K562 (cell line): ENCODE results near the gene TMTC2. TPM values are rescaled to one million over a fixed set of nuclear protein-coding genes. Genes with fewer than 3 reads are reported as not detected.

Experiments used
- ATAC-seq: fragments of 200-7000 bp; cut with Tn5 transposase; 3 replicates; pipeline ENCODE4 v1.9.1; 2020; ENCODE audit warnings: moderate library complexity
- BruUV-seq: library from RNA; stranded (reverse); fragments of 400-500 nt; replicated peaks from 2 replicates; lab custom pipeline; 2021; lab: Mats Ljungman, UMichigan
- CTCF ChIA-PET: fragments of 300-600 bp; formaldehyde crosslinking; extraction: SDS; loops from one replicate; lab custom pipeline; 2021; ENCODE audit warnings: low intra/inter-chr PET ratio; lab: Yijun Ruan, JAX
- POLR2A ChIA-PET: fragments of 300-600, 350-650 bp; sonication (Branson Sonifier 250); formaldehyde crosslinking; extraction: SDS; loops from one replicate; lab custom pipeline; 2021; ENCODE audit warnings: antibody characterized with exemption, inconsistent platforms; lab: Yijun Ruan, JAX
- DNase-seq, 4 experiments: peaks; one replicate each; pipeline versions ENCODE4 v3.0.0 to v3.0.0-alpha.2; 2011 to 2018; ENCODE audit warnings: low spot score in 3 of 4, mixed read lengths in 3 of 4; ENCODE audit errors: extremely low read depth in 1 of 4
- FAIRE-seq: peaks from 2 replicates; lab custom pipeline; 2011; peaks lifted over from hg19 to GRCh38; lab: Jason Lieb, UNC
- H2AFZ ChIP-seq: 2 replicates; pipeline ENCODE4 v1.6.0; 2011; ENCODE audit warnings: low read depth, low read length, control low read depth, inconsistent platforms
- H3K27ac ChIP-seq: fragments of 200-600 bp; 3 replicates; pipeline ENCODE4 v1.8.0; 2011; ENCODE audit warnings: low read depth, mild to moderate bottlenecking, control low read depth, inconsistent platforms, low read length, moderate library complexity, mixed read lengths; ENCODE audit errors: extremely low read depth
- H3K27me3 ChIP-seq, 2 experiments: fragments of 300-600 bp in 1 of 2; 2 replicates in 1 of 2; 3 replicates in 1 of 2; pipeline versions ENCODE4 v1.6.0 to v1.8.0; 2011; ENCODE audit warnings: inconsistent platforms in 2 of 2, low read length in 2 of 2, mild to moderate bottlenecking in 1 of 2, mixed read lengths in 1 of 2, moderate library complexity in 1 of 2; ENCODE audit not compliant: control insufficient read depth in 2 of 2, insufficient read depth in 2 of 2
- H3K36me3 ChIP-seq: fragments of 300-600 bp; 3 replicates; pipeline ENCODE4 v1.8.0; 2011; ENCODE audit warnings: mild to moderate bottlenecking, low read length, inconsistent platforms; ENCODE audit not compliant: control insufficient read depth, insufficient read depth
- H3K4me1 ChIP-seq, 2 experiments: fragments of 200-600 bp in 1 of 2; replicated peaks in 1 of 2; 2 replicates in 1 of 2; 3 replicates in 1 of 2; pipeline versions ENCODE4 v1.5.1 to v1.8.0; 2011; ENCODE audit warnings: inconsistent platforms in 2 of 2, low read length in 2 of 2, mild to moderate bottlenecking in 1 of 2, mixed read lengths in 1 of 2, moderate library complexity in 1 of 2; ENCODE audit not compliant: control insufficient read depth in 2 of 2, insufficient read depth in 2 of 2
- H3K4me2 ChIP-seq: 2 replicates; pipeline ENCODE4 v1.6.1; 2011; ENCODE audit warnings: low read length, control low read depth, inconsistent platforms, mixed read lengths; ENCODE audit not compliant: insufficient read depth
- H3K4me3 ChIP-seq: fragments of 200-600 bp; sonication (generic), shearing (Covaris generic); 2 replicates; pipeline ENCODE4 v1.5.1; 2016; ENCODE audit warnings: control low read depth, inconsistent platforms
- H3K79me2 ChIP-seq: fragments of 200-600 bp; 3 replicates; pipeline ENCODE4 v1.8.0; 2011; ENCODE audit warnings: low read length, inconsistent platforms; ENCODE audit not compliant: control insufficient read depth, insufficient read depth
- H3K9ac ChIP-seq, 2 experiments: 2 replicates each; pipeline versions ENCODE4 v1.6.0 to v1.6.1; 2011; ENCODE audit warnings: low read depth in 2 of 2, low read length in 2 of 2, control low read depth in 1 of 2, inconsistent platforms in 1 of 2, mild to moderate bottlenecking in 1 of 2, mixed read lengths in 1 of 2; ENCODE audit not compliant: insufficient read depth in 1 of 2
- H3K9me1 ChIP-seq: one replicate; pipeline ENCODE4 v1.6.0; 2011; ENCODE audit warnings: inconsistent platforms, mild to moderate bottlenecking, low read length, moderate library complexity; ENCODE audit not compliant: control insufficient read depth, insufficient read depth
- H3K9me3 ChIP-seq: replicated peaks from 2 replicates; pipeline ENCODE4 v1.5.1; 2011; ENCODE audit warnings: low read depth, low read length, inconsistent platforms; ENCODE audit not compliant: control insufficient read depth, insufficient read depth
- H4K20me1 ChIP-seq: replicated peaks from 2 replicates; pipeline ENCODE4 v1.6.1; 2011; ENCODE audit warnings: low read length, inconsistent platforms, mixed read lengths; ENCODE audit not compliant: control insufficient read depth, insufficient read depth
- HBP1 ChIP-seq: fragments of 450-650 bp; formaldehyde crosslinking; IDR thresholded peaks from 2 replicates; pipeline ENCODE4 v1.4.0; 2022; ENCODE audit warnings: missing genetic modification characterization
- HNRNPLL ChIP-seq: fragments of 200-400 bp; formaldehyde crosslinking; IDR thresholded peaks from 2 replicates; pipeline ENCODE4 v1.6.1; 2017; ENCODE audit warnings: low read length, low read depth, mild to moderate bottlenecking; ENCODE audit not compliant: poor library complexity, severe bottlenecking
- MECOM ChIP-seq: fragments of 250-450 bp; sonication (Bioruptor Pico); IDR thresholded peaks from 2 replicates; pipeline ENCODE4 v1.8.0; 2022; ENCODE audit warnings: inconsistent platforms
- NBN ChIP-seq: fragments of 450-650 bp; IDR thresholded peaks from 2 replicates; pipeline ENCODE4 v1.6.1; 2016; ENCODE audit warnings: low read depth, mild to moderate bottlenecking
- NEUROD1 ChIP-seq: fragments of 150-350 bp; IDR thresholded peaks from 2 replicates; pipeline ENCODE4 v1.6.1; 2014; ENCODE audit warnings: borderline replicate concordance, low read length, low read depth; ENCODE audit not compliant: partially characterized antibody
- POLR2B ChIP-seq: fragments of 450-650 bp; IDR thresholded peaks from 2 replicates; pipeline ENCODE4 v1.6.1; 2018; ENCODE audit warnings: low read depth; ENCODE audit not compliant: partially characterized antibody
- SNIP1 ChIP-seq: fragments of 450-650 bp; IDR thresholded peaks from 2 replicates; pipeline ENCODE4 v1.7.1; 2017; ENCODE audit warnings: low read depth, mild to moderate bottlenecking
- SRSF1 ChIP-seq: fragments of 200-400 bp; formaldehyde crosslinking; IDR thresholded peaks from 2 replicates; pipeline ENCODE4 v1.6.1; 2017; ENCODE audit warnings: mild to moderate bottlenecking, low read depth, low read length, moderate library complexity
- SRSF3 ChIP-seq: fragments of 200-400 bp; formaldehyde crosslinking; IDR thresholded peaks from 2 replicates; pipeline ENCODE4 v1.6.1; 2016; ENCODE audit warnings: mild to moderate bottlenecking, low read length, moderate library complexity; ENCODE audit not compliant: insufficient read depth
- VEZF1 ChIP-seq: fragments of 200-800 bp; sonication (Bioruptor generic); IDR thresholded peaks from 2 replicates; pipeline ENCODE4 v1.6.1; 2017; ENCODE audit warnings: missing genetic modification characterization, missing compliant biosample characterization
- XRCC4 ChIP-seq: IDR thresholded peaks from one replicate; pipeline ENCODE4 v1.6.1; 2011; ENCODE audit not compliant: insufficient read depth, insufficient read length; ENCODE audit errors: extremely low read depth
- ZFP36 ChIP-seq: fragments of 150-350 bp; IDR thresholded peaks from 2 replicates; pipeline ENCODE4 v1.6.1; 2018; ENCODE audit warnings: low read length, low read depth; ENCODE audit not compliant: partially characterized antibody
- ZNF507 ChIP-seq: conservative IDR thresholded peaks from 2 replicates; pipeline ENCODE4 v1.6.1; 2017; ENCODE audit warnings: missing genetic modification characterization, missing compliant biosample characterization
- ZNF695 ChIP-seq: fragments of 450-650 bp; formaldehyde crosslinking; IDR thresholded peaks from 2 replicates; pipeline ENCODE4 v1.4.0; 2020; ENCODE audit warnings: mild to moderate bottlenecking, moderate library complexity
- WGBS: fragments of 100-300 bp; shearing (Covaris generic); methylation state at CpG from one replicate; pipeline ENCODE4 v1.1.6; 2016; ENCODE audit warnings: low coverage, mixed read lengths; ENCODE audit not compliant: insufficient coverage; ENCODE audit errors: missing lambda C conversion rate; 5-methylcytosine and 5-hydroxymethylcytosine counted together
- in situ Hi-C: fragments of 300-500 bp; cut with MboI; formaldehyde crosslinking; loops from 4 replicates; pipeline ENCODE4 v1.15.0; 2018; ENCODE audit warnings: inconsistent platforms, mixed read lengths
- intact Hi-C: fragments of 100-400 bp; cut with micrococcal nuclease; formaldehyde crosslinking; loops from 2 replicates; pipeline ENCODE4 v1.14.2; 2022
- polyA plus RNA-seq, 8 experiments: library from polyadenylated mRNA; depleted of rRNA in 4 of 8; stranded (reverse) in 5 of 8; unstranded in 3 of 8; fragments of >200 nt; fragmentation: Nextera tagmentation in 2 of 8; fragmentation: Illumina TruSeq in 1 of 8; extraction: Ambion mirVana in 2 of 8; extraction: Trizol in 1 of 8; gene quantifications; 2 replicates each; pipeline versions ENCODE4 v1.2.1 to v1.2.3, GENCODE V29; 2011 to 2014; ENCODE audit warnings: inconsistent platforms in 1 of 8, missing spikeins in 1 of 8
- total RNA-seq, 7 experiments: library from RNA; depleted of rRNA in 6 of 7; stranded (reverse); fragments of >200 nt in 6 of 7; fragmentation: Illumina TruSeq in 2 of 7; extraction: Trizol in 2 of 7; gene quantifications; 2 replicates each; pipeline versions ENCODE4 v1.2.1 to v1.2.3, GENCODE V29; 2011 to 2021; ENCODE audit warnings: low replicate concordance in 1 of 7
- TF ChIP-seq, protein P1 (sequence below): fragments of 450-650 bp; formaldehyde crosslinking; IDR thresholded peaks from 2 replicates; pipeline ENCODE4 v1.4.0; 2020; ENCODE audit warnings: mild to moderate bottlenecking, moderate library complexity

The TMTC2 gene
- total and polyA plus RNA-seq, 9 of the 15 experiments (the other 6 are each of a cell fraction or from before 2014, with no cell fraction given), result 0.29 to 1.1 (median 0.55) TPM

GRCh38 chr12:82793751-82794281 lies 107.1 kb downstream of the TMTC2 start:
- Histone ChIP-seq H3K4me1 (no peaks in the 10 kb centered on the region), H3K27me3 (no peaks in the 10 kb centered on the region), H3K4me2 (no peak overlapping the region), H3K27ac (no peak overlapping the region), H3K9me3 (no peaks in the 10 kb centered on the region), H3K79me2 (no peaks in the 10 kb centered on the region), H3K9me1 (no peaks in the 10 kb centered on the region), H3K36me3 (no peaks in the 10 kb centered on the region), H2AFZ (no peak overlapping the region), H3K4me3 (no peak overlapping the region), H4K20me1 (no peaks in the 10 kb centered on the region), H3K9ac (no peak overlapping the region)
- no peak for FAIRE-seq
- no peak for DNase-seq
- CTCF ChIA-PET, result no interaction called here
- 2% methylated on average over 8 of the region's 8 CpGs for WGBS
- BruUV-seq, result no TSS peak
- intact Hi-C loops (no loop called here), in situ Hi-C loops (no loop called here)
- POLR2A ChIA-PET, result interaction anchor here (0.6 kb wide), 1 partner anchor 230 kb away, joined by 3 read pairs; no protein-coding TSS in a partner anchor
- no peak for ATAC-seq
- TF ChIP-seq XRCC4 (no peak), VEZF1 (CRISPR knock-in tag) (no peak), NBN (no peak), ZFP36 (no peak), HNRNPLL (no peak), MECOM (CRISPR knock-in tag) (no peak), ZNF507 (no peak), POLR2B (no peak), HBP1 (CRISPR knock-in tag) (no peak), ZNF695 (CRISPR knock-in tag) (no peak), NEUROD1 (no peak), SRSF1 (no peak), SNIP1 (no peak), SRSF3 (no peak)
- TF ChIP-seq, protein P1, sequence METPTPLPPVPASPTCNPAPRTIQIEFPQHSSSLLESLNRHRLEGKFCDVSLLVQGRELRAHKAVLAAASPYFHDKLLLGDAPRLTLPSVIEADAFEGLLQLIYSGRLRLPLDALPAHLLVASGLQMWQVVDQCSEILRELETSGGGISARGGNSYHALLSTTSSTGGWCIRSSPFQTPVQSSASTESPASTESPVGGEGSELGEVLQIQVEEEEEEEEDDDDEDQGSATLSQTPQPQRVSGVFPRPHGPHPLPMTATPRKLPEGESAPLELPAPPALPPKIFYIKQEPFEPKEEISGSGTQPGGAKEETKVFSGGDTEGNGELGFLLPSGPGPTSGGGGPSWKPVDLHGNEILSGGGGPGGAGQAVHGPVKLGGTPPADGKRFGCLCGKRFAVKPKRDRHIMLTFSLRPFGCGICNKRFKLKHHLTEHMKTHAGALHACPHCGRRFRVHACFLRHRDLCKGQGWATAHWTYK (CRISPR knock-in tag), result no peak
